Eye (tissue), 1 donor: ENCODE measurements around the gene PMEPA1.

Experiments used
- DNase-seq: peaks from one replicate; pipeline ENCODE4 v3.0.0-alpha.2; 2015

Gene PMEPA1

DNA sequence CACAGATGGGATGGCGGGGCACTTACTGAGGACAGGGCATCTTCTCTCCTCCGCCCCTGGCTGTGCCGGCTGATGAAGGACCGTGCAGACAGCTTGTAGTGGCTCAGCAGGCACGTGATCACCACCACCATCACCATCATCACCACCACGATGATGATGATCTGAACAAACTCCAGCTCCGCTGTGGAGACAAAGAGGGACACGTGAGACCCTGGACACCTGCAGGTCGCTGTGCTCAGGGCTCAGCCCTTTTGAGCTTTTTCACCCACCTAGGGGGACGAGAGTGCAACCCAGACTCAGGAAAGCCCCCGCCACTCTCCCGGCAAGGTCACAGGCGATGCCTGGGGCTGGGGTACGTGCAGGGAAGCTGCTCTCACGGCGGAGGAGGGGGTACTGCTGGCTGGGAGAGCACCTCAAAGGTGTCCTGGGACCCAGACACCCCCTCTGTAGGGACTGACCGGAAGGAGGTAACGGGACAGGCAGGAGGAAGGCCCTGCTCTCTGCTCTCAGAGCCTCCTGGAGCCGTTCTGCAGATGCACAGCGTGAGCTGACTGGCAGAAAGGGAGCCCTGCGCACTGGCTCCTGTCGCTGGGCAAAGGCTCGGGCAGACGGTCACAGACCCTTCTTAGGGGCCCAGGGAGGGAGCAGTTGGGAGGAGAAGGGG lies 50.2 kb downstream of the PMEPA1 start:
- DNase-seq = no peak

DNA sequence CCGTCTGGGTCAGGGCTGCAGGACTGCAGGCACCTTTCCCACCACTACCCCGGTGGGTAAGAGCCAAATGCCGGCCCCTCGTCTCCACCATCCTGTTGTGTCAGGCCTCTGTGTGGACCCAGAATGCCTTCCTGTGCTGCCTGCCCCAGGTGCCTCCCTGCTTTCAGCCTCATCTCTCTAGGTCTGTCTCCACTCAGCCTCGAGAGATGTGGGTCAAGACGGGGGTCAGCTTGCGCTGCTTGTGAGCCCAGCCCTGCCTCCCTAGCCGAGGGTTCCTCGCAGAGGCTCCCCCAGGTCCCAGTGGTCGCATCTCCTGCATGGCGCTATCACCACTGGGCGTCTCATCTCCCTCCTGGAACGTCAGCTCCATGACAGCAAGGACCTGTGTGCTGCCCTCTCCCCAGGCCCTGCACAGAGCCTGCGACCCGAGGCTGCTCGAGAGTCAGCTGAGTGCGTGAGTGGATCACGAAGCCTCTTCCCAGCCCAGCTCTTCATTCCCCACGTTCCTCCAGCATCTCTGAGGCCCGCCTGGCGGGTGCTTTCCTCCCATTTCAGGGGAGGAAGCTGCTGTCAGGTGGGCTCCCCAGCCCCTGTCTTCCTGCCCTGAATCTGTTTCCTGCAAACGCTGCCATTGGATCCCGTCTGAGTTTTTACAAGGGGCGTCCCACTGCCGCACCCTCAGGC lies 50.8 kb downstream of the PMEPA1 start:
- no peak for DNase-seq

DNA sequence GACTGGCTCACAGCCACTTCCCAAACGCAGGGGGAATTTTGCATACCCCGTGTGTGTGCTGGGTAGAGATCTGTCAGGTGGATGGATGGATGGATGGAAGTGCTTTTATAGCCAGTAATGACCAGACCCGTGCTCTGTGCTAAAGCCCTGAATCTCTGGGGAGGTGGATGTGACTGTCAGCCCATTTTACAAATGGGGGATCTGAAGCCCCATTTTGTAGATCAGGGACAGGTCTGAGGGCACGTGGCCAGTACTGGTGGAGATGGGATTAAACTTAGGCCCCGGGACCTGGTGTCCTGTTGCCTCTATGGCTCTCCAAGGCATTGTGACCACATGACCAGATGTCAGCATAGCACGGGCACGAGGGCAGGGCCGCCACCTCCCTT lies 51.4 kb downstream of the PMEPA1 start:
- no peak for DNase-seq

DNA sequence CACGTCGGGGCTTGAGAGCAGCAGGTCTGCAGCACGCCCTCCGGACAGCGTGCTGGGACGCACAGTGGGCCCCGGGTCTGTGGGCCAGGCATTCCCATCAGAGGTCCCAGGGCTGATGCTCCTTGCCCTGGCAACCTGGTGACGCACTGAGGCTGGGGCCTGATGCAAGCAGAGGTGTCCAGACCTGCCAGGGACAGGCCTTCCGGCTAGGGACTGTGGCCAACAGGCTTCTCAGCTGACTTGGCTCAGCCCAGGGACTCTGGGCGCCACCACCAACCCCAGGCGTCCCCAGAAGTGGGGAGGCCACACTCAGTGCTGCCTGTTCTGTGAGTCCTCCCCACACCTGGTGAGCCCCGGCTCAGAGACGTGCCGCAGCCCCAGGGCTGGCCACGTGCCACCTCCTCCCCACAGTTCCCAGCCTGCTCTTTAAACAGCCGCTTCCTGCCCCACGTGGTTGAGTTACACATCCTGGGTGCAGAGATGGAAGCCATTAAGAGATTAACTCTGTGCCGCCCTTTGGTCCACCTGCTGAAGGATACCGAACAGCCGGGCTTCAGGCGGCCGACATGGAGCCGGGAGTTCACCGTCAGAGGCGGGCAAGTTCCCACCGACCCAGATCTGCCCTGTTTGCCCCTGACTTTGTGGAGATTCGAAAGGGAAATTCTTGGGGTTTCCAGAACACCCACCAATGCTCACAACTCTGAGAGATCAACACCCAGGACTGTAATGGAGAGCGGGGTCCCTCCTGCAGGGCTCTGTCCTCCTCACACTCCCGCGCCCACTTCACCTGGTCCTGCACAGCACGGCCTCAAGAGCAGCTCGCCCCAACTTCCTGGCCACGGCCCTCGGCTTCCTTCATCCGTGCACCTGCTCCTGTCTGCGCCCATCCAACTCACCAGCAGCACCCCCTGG lies 52.0 kb downstream of the PMEPA1 start:
- DNase-seq = no peak

DNA sequence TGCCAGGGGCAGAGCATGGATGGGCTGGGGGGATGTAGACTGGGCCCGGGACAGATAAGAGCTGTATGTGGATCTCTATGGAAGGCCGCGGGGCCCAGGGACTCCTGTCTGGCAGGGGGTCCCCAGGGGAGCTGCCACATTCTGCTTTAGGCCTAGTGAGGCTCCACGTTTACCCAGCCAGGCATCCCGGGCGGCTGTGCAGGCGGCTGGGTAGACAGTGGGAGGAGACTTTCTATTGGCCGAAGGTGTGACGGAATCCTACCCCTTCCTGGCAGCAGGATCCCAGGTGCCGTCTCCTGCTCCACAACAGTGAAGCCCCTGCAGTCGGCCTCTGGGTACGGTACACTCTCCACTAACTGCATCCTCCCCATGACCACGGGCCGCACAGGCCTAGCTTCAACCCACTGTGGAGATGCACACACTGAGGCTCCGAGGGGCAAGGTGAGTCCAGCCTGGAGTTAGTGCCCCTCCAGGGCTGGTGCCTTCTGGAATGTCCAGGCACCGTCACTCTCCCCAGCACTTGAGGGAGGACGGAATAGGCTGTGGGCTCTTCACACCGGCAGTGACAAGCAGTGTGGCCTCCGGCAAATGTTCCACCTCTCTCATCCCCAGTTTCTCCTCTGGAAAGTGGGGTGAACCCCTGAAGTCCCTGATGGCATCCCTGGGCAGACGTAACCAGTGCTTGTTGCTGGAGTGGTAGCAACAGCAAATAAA lies 52.8 kb downstream of the PMEPA1 start:
- no peak for DNase-seq

DNA sequence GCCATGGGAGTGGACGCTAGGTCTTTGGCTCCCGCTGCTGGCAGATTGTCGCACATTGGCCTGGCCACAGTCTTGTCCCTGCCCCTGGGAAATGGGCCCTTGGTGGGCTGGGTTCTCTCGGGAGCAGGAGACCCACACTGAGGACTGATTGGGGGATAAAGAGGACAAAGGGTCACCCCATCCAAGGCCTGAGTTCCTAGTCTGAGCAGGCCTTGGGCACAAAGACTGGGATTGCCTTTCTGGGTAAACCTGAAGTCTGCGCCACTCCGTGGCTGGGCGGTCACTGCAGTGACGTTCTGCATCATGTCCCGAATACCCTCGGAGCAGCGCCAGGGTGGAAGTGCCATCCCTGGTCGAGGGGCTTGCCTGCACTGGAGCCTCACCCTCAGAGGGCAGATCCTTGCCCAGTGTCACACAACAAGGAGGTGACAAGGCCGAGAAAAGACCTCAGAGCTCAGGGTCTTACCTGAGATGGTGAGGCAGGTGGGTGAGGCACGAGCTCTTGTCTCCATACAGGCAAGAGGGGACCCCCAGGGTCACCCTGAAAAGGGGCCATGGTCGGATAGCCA lies 53.5 kb downstream of the PMEPA1 start:
- DNase-seq = no peak

DNA sequence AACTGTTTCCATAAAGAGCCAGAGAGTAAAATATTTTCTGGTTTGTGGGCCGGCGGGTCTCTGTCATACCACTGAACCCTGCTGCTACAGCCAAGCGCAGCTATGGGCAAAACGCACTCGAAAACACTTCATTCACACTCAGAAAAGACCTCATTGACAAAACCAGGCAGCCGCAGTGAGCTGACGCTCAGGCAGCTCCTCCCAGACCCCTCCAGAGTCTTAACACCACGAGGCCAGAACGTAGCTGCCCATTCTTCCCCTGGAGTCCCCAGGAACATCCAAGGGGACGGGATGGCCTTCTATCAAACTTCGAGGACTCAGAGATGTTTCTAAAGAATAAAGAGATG lies 54.0 kb downstream of the PMEPA1 start:
- no peak for DNase-seq

DNA sequence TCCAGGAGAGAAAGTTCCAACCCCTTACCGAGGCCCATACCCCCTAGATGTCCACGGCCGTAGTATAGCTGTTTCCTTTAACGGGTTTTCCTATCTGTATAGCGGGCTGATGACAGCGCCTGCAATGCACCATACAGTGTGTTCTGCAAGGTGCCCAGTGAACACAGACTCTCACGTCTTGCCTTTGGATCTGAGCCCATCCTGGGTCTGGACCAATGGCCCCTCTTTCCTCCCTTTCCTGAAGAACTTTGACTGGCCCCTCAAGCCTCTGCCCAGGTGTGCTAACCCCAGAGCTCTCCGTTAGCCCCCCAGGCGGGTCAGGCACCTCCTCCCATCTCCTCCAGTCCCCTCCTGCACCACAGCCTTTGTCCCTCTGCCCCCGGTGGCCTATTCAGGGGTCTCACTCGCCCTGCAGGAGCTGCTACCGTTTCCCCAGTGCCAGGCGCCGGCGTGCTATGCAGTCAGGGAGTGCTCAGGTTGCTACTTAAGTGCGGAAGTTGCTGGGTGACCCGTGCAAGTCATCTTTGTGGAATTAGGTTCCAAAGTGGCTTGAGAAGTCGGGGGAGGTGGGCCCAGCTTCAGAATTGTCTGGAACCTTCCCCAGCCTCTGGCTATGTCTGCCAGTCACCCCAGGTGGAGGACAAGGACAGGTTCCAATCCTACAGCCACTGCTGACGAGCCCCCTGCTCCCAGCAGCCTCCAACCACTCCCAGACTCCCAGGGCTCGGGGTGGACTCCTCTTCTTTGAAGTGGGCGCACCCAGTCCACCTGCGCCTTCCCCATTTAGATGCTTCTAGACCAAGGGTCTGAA lies 54.6 kb downstream of the PMEPA1 start:
- DNase-seq = no peak

DNA sequence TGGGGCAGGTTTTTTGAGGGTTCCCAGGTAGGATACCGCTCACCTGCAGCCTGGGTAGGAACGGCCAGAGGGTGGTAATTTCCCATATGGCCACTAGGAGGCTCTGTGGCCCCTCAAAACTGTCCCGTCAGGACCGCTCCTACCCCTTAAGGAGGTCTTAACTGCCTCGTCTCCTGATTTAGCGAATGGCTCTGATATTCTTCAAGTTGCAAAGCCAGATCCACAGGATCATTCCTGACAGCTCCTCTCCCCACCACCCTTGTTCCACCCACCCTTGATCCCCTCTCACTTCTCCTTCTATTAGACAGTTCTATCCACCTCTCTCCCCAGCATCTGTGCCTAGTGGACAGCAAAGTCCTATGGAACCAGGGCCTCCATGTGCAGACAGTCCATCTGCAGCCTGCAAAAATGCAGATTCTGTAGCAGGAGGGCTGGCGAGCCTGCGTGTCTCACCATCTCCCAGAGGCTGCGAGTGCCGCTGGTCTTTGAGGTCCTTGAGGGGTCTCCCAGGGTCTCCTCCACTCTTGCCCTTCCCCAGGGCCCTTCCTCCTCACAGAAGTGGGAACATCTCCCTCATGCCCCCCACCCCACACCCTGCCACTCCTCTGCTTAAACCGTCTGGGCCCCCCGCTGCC lies 55.3 kb downstream of the PMEPA1 start:
- DNase-seq = peak; percentile 88

DNA sequence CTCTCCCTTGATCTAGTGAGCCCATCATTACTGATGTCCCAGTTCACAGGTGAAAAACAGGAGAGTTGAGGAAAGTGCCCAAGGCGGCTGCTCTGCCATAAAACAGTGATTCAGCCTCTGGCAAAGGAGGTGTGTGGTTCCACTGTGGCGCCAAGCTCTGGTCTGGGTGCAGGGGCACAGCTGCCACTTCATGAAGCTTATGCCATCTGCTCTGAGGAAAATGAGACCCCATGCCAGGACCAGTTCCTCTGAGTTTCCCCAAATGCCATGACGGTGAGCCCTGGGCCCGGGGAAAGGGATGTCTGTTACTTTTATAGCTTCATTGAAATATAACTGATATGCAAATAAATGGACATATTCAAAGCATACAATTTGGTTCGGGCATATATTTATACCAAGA lies 55.9 kb downstream of the PMEPA1 start:
- no peak for DNase-seq

DNA sequence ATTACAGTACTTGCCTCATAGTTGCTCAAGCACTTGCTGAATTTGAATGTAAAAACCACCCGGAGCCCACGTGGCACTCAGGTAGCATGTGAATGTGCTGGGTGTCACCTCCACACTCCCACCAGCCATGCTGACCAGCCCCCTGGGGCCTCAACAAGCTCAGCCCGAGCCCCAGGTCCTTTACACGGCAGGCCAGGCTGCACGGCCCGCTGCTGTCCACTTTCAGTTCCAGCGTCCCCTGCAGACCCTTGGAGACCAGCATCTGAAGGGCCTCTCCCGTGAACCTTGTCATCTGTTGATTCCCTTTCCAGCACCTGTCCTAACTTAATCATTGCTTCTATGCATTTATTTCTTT lies 56.3 kb downstream of the PMEPA1 start:
- DNase-seq = no peak

DNA sequence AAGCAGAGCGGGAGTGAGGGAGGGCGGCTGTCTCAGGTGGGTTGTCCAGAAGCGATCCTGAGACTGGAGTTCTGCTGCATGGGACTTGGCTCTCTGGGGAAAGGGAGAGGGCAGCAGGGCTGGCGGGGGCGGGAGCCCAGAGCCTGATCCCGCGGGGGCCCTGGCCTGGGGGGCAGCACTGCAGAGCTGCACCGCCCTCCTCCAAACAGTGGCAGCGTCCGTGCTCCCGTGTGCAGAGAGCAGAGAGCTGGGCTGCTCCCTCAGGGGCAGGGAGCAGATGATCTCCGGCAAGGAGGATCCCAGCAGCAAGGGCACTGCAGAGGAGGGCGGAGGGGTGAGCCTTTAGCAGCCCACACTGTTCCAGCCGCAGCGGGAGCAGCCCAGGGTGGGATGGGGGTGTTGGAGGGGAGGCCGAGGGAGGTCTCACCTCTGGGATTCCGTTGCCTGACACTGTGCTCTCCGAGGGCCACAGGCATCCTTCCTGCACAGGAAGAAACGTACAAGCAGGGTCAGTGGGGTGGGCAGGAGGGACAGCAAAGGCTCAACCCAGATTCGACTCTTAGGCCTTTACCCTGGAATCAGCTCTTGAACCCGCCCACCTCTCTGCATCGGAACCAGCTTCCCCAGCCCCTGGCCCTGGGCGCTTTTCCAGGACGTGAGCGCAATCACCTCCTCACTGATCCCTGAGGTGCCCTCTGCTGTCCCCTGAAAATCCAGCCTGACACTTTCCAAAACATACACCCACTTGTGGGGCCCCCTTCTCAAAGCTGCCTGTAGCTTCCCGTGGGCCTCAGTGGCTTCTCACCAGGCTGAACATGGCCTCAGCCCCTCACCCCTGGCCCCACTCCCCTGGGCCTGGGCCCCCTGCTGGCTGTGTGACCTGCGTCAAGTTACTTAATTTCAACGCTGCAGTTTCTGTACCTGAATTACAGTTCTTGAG lies 56.9 kb downstream of the PMEPA1 start:
- DNase-seq = no peak

DNA sequence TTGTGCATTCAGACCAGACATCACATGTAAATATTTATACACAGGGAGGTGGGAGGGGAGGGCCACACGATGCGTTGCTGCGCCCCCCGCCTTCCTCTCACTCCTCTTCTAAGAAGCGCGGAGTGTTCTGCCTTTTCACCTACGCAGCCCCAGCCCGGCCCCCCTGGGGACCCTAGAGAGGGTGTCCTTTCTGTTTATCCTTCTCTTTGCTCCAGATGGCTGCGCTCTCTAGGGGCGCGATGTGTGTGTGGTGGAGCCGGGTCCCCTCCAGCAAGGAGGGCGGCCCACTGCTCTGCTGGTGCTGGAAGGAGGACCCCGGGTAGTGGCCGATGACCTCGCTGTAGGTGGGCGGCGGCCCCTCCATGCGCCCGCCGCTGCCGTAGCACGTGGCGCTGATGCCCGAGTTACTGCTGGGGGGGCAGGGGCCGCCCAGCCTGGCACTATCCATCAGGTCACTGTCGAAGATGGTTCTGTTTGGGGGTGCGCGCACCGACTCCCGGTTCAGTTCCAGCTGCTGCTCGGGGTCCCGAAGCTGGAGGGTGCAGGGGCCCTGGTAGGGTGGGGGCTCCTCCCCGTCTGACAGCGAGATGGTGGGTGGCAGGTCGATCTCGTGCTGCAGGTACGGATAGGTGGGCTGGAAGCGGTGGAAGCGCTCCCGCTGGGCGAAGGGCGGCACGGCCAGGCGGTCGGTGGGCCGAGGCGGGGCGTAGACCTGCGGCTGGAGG lies 57.8 kb downstream of the PMEPA1 start:
- DNase-seq = no peak

DNA sequence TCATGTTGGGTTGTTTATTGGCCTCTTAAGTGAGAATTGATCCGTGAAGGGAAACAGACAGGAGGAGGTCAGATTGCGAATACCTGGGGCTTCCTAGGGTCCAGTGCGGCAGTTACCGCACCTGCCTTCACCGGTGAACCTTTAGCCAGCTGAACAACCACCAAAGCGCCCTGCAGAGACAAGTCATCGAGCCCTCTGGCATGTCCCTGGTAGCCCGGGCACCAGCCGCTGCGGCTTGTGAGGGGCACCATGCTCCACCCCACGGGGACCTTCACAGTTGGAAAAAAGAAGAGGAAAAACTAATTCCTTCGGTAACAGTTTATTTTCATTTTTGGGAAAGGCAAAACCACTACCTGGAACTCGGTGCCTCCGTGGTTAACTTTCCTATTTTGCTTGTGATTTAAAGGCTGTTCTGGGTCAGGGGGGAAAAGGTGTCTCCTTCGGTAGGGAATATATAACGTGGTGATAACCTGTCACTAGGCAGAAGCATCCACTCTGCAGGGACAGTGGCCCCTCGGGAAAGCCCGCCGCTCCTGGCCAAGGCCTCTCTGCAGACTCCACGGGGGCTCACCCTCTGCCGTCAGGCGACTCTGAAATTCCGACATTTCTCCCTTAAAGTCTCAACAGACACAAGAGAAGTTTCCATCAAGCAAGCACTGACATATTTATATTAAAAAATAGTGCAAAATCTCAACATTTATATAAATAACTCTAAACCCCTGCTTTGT lies 58.9 kb downstream of the PMEPA1 start:
- no peak for DNase-seq

DNA sequence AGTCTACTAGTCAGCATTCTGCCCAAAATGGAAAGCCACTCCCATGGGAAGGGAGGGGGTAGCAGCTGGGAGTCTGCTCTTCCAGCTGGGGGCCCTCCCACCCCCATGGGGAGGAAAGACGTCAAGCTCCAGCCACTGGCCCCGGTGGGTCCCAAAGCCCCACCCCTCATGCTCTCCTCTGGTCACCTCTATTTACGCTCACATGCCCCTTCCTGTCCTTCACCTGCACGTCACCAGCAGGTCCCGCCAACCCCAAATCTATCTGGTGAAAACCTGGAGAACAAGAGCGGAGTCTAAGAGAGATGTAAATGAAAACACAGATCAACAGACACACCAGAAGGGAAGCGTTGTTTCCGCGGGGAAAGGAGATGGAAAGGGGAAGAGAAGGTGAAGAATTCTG lies 59.5 kb downstream of the PMEPA1 start:
- DNase-seq = peak; percentile 1

DNA sequence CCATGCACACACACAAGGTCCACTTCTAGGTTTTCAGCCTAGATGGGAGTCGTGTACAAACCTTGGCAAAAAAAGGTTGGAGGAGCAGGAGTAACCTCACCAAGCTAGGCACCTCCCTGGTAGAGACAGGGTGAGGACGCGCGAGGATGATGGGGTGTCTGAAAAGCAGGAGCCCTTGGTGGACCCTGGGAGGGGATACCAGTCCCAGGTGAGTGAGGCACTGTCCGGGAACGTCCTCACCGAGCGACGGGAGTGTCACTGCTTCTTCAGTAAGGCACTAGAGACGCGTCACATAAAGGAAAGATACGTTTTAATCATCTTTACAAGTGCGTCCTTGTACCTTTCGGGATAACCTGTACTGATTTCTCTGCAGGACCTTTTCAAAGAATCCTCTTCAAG lies 60.2 kb downstream of the PMEPA1 start:
- DNase-seq = no peak

DNA sequence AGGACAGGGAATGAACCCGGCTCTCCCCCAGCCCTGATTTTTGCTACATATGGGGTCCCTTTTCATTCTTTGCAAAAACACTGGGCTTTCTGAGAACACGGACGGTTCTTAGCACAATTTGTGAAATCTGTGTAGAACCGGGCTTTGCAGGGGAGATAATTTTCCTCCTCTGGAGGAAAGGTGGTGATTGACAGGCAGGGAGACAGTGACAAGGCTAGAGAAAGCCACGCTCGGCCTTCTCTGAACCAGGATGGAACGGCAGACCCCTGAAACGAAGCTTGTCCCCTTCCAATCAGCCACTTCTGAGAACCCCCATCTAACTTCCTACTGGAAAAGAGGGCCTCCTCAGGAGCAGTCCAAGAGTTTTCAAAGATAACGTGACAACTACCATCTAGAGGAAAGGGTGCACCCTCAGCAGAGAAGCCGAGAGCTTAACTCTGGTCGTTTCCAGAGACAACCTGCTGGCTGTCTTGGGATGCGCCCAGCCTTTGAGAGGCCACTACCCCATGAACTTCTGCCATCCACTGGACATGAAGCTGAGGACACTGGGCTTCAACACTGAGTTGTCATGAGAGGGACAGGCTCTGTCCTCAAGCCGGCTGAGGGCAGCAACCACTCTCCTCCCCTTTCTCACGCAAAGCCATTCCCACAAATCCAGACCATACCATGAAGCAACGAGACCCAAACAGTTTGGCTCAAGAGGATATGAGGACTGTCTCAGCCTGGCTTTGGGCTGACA lies 60.8 kb downstream of the PMEPA1 start:
- DNase-seq = peak; percentile 4
